K562 (cell line): ENCODE data around the gene NIPAL4. TPM values are rescaled to one million over a fixed set of nuclear protein-coding genes. Genes with fewer than 3 reads are reported as not detected.

Experiments used
- ATAC-seq: fragments of 200-7000 bp; cut with Tn5 transposase; 3 replicates; pipeline ENCODE4 v1.9.1; 2020; ENCODE audit warnings: moderate library complexity
- BruUV-seq: library from RNA; stranded (reverse); fragments of 400-500 nt; replicated peaks from 2 replicates; lab custom pipeline; 2021; lab: Mats Ljungman, UMichigan
- CTCF ChIA-PET: fragments of 300-600 bp; formaldehyde crosslinking; extraction: SDS; loops from one replicate; lab custom pipeline; 2021; ENCODE audit warnings: low intra/inter-chr PET ratio; lab: Yijun Ruan, JAX
- POLR2A ChIA-PET: fragments of 300-600, 350-650 bp; sonication (Branson Sonifier 250); formaldehyde crosslinking; extraction: SDS; loops from one replicate; lab custom pipeline; 2021; ENCODE audit warnings: antibody characterized with exemption, inconsistent platforms; lab: Yijun Ruan, JAX
- DNase-seq, 4 experiments: peaks; one replicate each; pipeline versions ENCODE4 v3.0.0 to v3.0.0-alpha.2; 2011 to 2018; ENCODE audit warnings: low spot score in 3 of 4, mixed read lengths in 3 of 4; ENCODE audit errors: extremely low read depth in 1 of 4
- FAIRE-seq: peaks from 2 replicates; lab custom pipeline; 2011; peaks lifted over from hg19 to GRCh38; lab: Jason Lieb, UNC
- H2AFZ ChIP-seq: 2 replicates; pipeline ENCODE4 v1.6.0; 2011; ENCODE audit warnings: low read depth, low read length, control low read depth, inconsistent platforms
- H3K27ac ChIP-seq: fragments of 200-600 bp; 3 replicates; pipeline ENCODE4 v1.8.0; 2011; ENCODE audit warnings: low read depth, mild to moderate bottlenecking, control low read depth, inconsistent platforms, low read length, moderate library complexity, mixed read lengths; ENCODE audit errors: extremely low read depth
- H3K27me3 ChIP-seq, 2 experiments: fragments of 300-600 bp in 1 of 2; 2 replicates in 1 of 2; 3 replicates in 1 of 2; pipeline versions ENCODE4 v1.6.0 to v1.8.0; 2011; ENCODE audit warnings: inconsistent platforms in 2 of 2, low read length in 2 of 2, mild to moderate bottlenecking in 1 of 2, mixed read lengths in 1 of 2, moderate library complexity in 1 of 2; ENCODE audit not compliant: control insufficient read depth in 2 of 2, insufficient read depth in 2 of 2
- H3K36me3 ChIP-seq: fragments of 300-600 bp; 3 replicates; pipeline ENCODE4 v1.8.0; 2011; ENCODE audit warnings: mild to moderate bottlenecking, low read length, inconsistent platforms; ENCODE audit not compliant: control insufficient read depth, insufficient read depth
- H3K4me1 ChIP-seq, 2 experiments: fragments of 200-600 bp in 1 of 2; replicated peaks in 1 of 2; 2 replicates in 1 of 2; 3 replicates in 1 of 2; pipeline versions ENCODE4 v1.5.1 to v1.8.0; 2011; ENCODE audit warnings: inconsistent platforms in 2 of 2, low read length in 2 of 2, mild to moderate bottlenecking in 1 of 2, mixed read lengths in 1 of 2, moderate library complexity in 1 of 2; ENCODE audit not compliant: control insufficient read depth in 2 of 2, insufficient read depth in 2 of 2
- H3K4me2 ChIP-seq: 2 replicates; pipeline ENCODE4 v1.6.1; 2011; ENCODE audit warnings: low read length, control low read depth, inconsistent platforms, mixed read lengths; ENCODE audit not compliant: insufficient read depth
- H3K4me3 ChIP-seq: fragments of 200-600 bp; sonication (generic), shearing (Covaris generic); 2 replicates; pipeline ENCODE4 v1.5.1; 2016; ENCODE audit warnings: control low read depth, inconsistent platforms
- H3K79me2 ChIP-seq: fragments of 200-600 bp; 3 replicates; pipeline ENCODE4 v1.8.0; 2011; ENCODE audit warnings: low read length, inconsistent platforms; ENCODE audit not compliant: control insufficient read depth, insufficient read depth
- H3K9ac ChIP-seq, 2 experiments: 2 replicates each; pipeline versions ENCODE4 v1.6.0 to v1.6.1; 2011; ENCODE audit warnings: low read depth in 2 of 2, low read length in 2 of 2, control low read depth in 1 of 2, inconsistent platforms in 1 of 2, mild to moderate bottlenecking in 1 of 2, mixed read lengths in 1 of 2; ENCODE audit not compliant: insufficient read depth in 1 of 2
- H3K9me1 ChIP-seq: one replicate; pipeline ENCODE4 v1.6.0; 2011; ENCODE audit warnings: inconsistent platforms, mild to moderate bottlenecking, low read length, moderate library complexity; ENCODE audit not compliant: control insufficient read depth, insufficient read depth
- H3K9me3 ChIP-seq: replicated peaks from 2 replicates; pipeline ENCODE4 v1.5.1; 2011; ENCODE audit warnings: low read depth, low read length, inconsistent platforms; ENCODE audit not compliant: control insufficient read depth, insufficient read depth
- H4K20me1 ChIP-seq: replicated peaks from 2 replicates; pipeline ENCODE4 v1.6.1; 2011; ENCODE audit warnings: low read length, inconsistent platforms, mixed read lengths; ENCODE audit not compliant: control insufficient read depth, insufficient read depth
- BDP1 ChIP-seq: IDR thresholded peaks from 3 replicates; pipeline ENCODE4 v1.6.1; 2011; ENCODE audit not compliant: insufficient read length, insufficient read depth
- GATA2 ChIP-seq: sonication (generic); formaldehyde crosslinking; IDR thresholded peaks from 2 replicates; pipeline ENCODE4 v1.4.0; 2020; ENCODE audit warnings: mild to moderate bottlenecking, missing genetic modification reagents
- IFI16 ChIP-seq: fragments of 250-450 bp; sonication (Bioruptor Pico); IDR thresholded peaks from 2 replicates; pipeline ENCODE4 v2.1.2; 2022; ENCODE audit warnings: mild to moderate bottlenecking, inconsistent platforms
- NR2C2 ChIP-seq, 2 experiments: fragments of 200-800 bp in 1 of 2; sonication (Bioruptor generic) in 1 of 2; sonication (generic) in 1 of 2; formaldehyde crosslinking in 1 of 2; IDR thresholded peaks; 2 replicates each; pipeline versions ENCODE4 v1.6.1 to v1.8.0; 2016 to 2022; ENCODE audit warnings: mild to moderate bottlenecking in 1 of 2, missing compliant biosample characterization in 1 of 2, missing genetic modification characterization in 1 of 2, missing genetic modification reagents in 1 of 2
- PTBP1 ChIP-seq: fragments of 200-400 bp; formaldehyde crosslinking; IDR thresholded peaks from 2 replicates; pipeline ENCODE4 v1.6.1; 2017; ENCODE audit warnings: low read depth, low read length
- U2AF1 ChIP-seq: fragments of 200-400 bp; formaldehyde crosslinking; optimal IDR thresholded peaks from 2 replicates; pipeline ENCODE3; 2017; ENCODE audit warnings: mild to moderate bottlenecking, low read depth, low read length, moderate library complexity
- ZNF143 ChIP-seq: sonication (generic); formaldehyde crosslinking; IDR thresholded peaks from 2 replicates; pipeline ENCODE4 v1.9.0; 2022; ENCODE audit warnings: mild to moderate bottlenecking, missing genetic modification reagents
- ZNF224 ChIP-seq: sonication (generic); formaldehyde crosslinking; IDR thresholded peaks from 2 replicates; pipeline ENCODE4 v1.8.0; 2022; ENCODE audit warnings: mild to moderate bottlenecking, missing genetic modification reagents
- WGBS: fragments of 100-300 bp; shearing (Covaris generic); methylation state at CpG from one replicate; pipeline ENCODE4 v1.1.6; 2016; ENCODE audit warnings: low coverage, mixed read lengths; ENCODE audit not compliant: insufficient coverage; ENCODE audit errors: missing lambda C conversion rate; 5-methylcytosine and 5-hydroxymethylcytosine counted together
- in situ Hi-C: fragments of 300-500 bp; cut with MboI; formaldehyde crosslinking; loops from 4 replicates; pipeline ENCODE4 v1.15.0; 2018; ENCODE audit warnings: inconsistent platforms, mixed read lengths
- intact Hi-C: fragments of 100-400 bp; cut with micrococcal nuclease; formaldehyde crosslinking; loops from 2 replicates; pipeline ENCODE4 v1.14.2; 2022
- polyA plus RNA-seq, 8 experiments: library from polyadenylated mRNA; depleted of rRNA in 4 of 8; stranded (reverse) in 5 of 8; unstranded in 3 of 8; fragments of >200 nt; fragmentation: Nextera tagmentation in 2 of 8; fragmentation: Illumina TruSeq in 1 of 8; extraction: Ambion mirVana in 2 of 8; extraction: Trizol in 1 of 8; gene quantifications; 2 replicates each; pipeline versions ENCODE4 v1.2.1 to v1.2.3, GENCODE V29; 2011 to 2014; ENCODE audit warnings: inconsistent platforms in 1 of 8, missing spikeins in 1 of 8
- total RNA-seq, 7 experiments: library from RNA; depleted of rRNA in 6 of 7; stranded (reverse); fragments of >200 nt in 6 of 7; fragmentation: Illumina TruSeq in 2 of 7; extraction: Trizol in 2 of 7; gene quantifications; 2 replicates each; pipeline versions ENCODE4 v1.2.1 to v1.2.3, GENCODE V29; 2011 to 2021; ENCODE audit warnings: low replicate concordance in 1 of 7
- TF ChIP-seq, protein P1 (sequence below): fragments of 450-650 bp; IDR thresholded peaks from 2 replicates; pipeline ENCODE4 v1.6.1; 2018; ENCODE audit warnings: mild to moderate bottlenecking, low read depth; ENCODE audit not compliant: partially characterized antibody
- TF ChIP-seq, protein P2 (sequence below): sonication (generic); formaldehyde crosslinking; IDR thresholded peaks from 2 replicates; pipeline ENCODE4 v1.8.0; 2022; ENCODE audit warnings: missing genetic modification reagents, mild to moderate bottlenecking, moderate library complexity, borderline replicate concordance
- TF ChIP-seq, protein P3 (sequence below): fragments of 450-650 bp; IDR thresholded peaks from 2 replicates; pipeline ENCODE4 v1.6.1; 2016; ENCODE audit warnings: missing biosample characterization, missing genetic modification characterization
- TF ChIP-seq, protein P4 (sequence below): IDR thresholded peaks from 3 replicates; pipeline ENCODE4 v1.6.1; 2011; ENCODE audit warnings: borderline replicate concordance, mild to moderate bottlenecking, moderate library complexity; ENCODE audit not compliant: insufficient read length; ENCODE audit errors: extremely low read depth
- TF ChIP-seq, protein P5 (sequence below): fragments of 450-650 bp; formaldehyde crosslinking; IDR thresholded peaks from 2 replicates; pipeline ENCODE4 v1.4.0; 2022; ENCODE audit warnings: mild to moderate bottlenecking, moderate library complexity

NIPAL4 gene
- total and polyA plus RNA-seq, 9 of the 15 experiments (the other 6 are each of a cell fraction or from before 2014, with no cell fraction given) = not detected

DNA sequence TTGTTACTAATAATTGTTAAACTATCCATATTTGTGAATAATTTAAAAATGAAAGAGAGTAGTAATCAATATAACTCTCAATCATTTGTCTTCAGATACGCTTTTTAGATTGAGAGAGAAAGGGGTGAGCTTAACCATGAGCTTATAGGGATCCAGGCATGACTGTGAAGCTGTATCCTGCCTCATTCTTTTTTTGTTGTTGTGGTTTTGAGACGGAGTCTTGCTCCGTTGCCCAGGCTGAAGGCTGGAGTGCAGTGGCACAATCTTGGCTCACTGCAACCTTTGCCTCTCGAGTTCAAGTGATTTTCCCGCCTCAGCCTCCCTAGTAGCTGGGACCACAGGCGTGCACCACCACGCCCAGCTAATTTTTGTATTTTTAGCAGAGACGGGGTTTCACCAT is 44.0 kb downstream of the NIPAL4 start (continued):
- TF ChIP-seq, protein P1, sequence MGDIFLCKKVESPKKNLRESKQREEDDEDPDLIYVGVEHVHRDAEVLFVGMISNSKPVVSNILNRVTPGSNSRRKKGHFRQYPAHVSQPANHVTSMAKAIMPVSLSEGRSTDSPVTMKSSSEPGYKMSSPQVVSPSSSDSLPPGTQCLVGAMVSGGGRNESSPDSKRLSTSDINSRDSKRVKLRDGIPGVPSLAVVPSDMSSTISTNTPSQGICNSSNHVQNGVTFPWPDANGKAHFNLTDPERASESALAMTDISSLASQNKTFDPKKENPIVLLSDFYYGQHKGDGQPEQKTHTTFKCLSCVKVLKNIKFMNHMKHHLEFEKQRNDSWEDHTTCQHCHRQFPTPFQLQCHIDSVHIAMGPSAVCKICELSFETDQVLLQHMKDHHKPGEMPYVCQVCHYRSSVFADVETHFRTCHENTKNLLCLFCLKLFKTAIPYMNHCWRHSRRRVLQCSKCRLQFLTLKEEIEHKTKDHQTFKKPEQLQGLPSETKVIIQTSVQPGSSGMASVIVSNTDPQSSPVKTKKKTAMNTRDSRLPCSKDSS = no peak
- TF ChIP-seq, protein P2, sequence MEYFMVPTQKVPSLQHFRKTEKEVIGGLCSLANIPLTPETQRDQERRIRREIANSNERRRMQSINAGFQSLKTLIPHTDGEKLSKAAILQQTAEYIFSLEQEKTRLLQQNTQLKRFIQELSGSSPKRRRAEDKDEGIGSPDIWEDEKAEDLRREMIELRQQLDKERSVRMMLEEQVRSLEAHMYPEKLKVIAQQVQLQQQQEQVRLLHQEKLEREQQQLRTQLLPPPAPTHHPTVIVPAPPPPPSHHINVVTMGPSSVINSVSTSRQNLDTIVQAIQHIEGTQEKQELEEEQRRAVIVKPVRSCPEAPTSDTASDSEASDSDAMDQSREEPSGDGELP (CRISPR knock-in tag) = no peak
- no peak for TF ChIP-seq BDP1
- no peak for TF ChIP-seq GATA2 (CRISPR knock-in tag)
- no peak for TF ChIP-seq ZNF224 (CRISPR knock-in tag)
- TF ChIP-seq, all 486 proteins: peak for 0

DNA sequence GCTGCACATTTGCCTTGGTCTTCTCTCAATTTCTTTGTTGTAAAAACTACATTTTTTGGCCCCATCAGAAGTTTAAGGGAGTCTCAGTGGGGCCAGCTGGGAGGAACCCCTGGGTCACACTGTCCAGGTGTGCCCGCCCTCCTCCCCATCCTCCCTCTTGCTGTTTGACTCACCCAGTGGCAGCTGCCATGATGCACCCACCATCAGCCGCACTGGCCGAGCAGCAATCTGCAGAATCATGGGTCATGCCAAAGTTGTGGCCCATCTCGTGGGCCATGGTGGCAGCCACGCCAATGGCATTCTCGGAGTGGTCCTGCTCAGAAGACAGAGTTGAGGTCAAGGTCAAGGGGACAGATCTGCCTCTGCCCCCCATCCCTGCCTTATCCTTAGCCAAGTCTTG is 45.5 kb downstream of the NIPAL4 start:
- Histone ChIP-seq H3K36me3 (no peaks in the 10 kb centered on the region), H3K9me1 (no peaks in the 10 kb centered on the region), H3K9me3 (no peaks in the 10 kb centered on the region), H3K79me2 (no peaks in the 10 kb centered on the region), H2AFZ (no peak overlapping the region), H3K4me1 (no peaks in the 10 kb centered on the region), H3K9ac (no peak overlapping the region; a peak in 1 of 4 replicates), H3K4me2 (no peak overlapping the region), H3K27me3 (peaks cover 0 to 7% of the 10 kb centered on the region in 2 experiments; a peak in 1 of 5 replicates), H3K27ac (no peak overlapping the region), H3K4me3 (no peak overlapping the region), H4K20me1 (no peaks in the 10 kb centered on the region)
- no peak for DNase-seq
- ChIA-PET CTCF (no interaction called here), POLR2A (no interaction called here)
- FAIRE-seq = no peak
- 30% methylated on average over 6 of the region's 6 CpGs for WGBS
- no TSS peak for BruUV-seq
- no peak for ATAC-seq
- in situ Hi-C loops = no loop called here
- intact Hi-C loops = no loop called here
- TF ChIP-seq PTBP1 = no peak
- no peak for TF ChIP-seq U2AF1
- no peak for TF ChIP-seq NR2C2 (CRISPR knock-in tag; IDR thresholded peaks at IDR 0.05)
- TF ChIP-seq NR2C2 (tag; IDR thresholded peaks at IDR 0.05) = no peak
- TF ChIP-seq, protein P3, sequence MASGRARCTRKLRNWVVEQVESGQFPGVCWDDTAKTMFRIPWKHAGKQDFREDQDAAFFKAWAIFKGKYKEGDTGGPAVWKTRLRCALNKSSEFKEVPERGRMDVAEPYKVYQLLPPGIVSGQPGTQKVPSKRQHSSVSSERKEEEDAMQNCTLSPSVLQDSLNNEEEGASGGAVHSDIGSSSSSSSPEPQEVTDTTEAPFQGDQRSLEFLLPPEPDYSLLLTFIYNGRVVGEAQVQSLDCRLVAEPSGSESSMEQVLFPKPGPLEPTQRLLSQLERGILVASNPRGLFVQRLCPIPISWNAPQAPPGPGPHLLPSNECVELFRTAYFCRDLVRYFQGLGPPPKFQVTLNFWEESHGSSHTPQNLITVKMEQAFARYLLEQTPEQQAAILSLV (tag) = no peak
- no peak for TF ChIP-seq ZNF143 (CRISPR knock-in tag)
- no peak for TF ChIP-seq IFI16 (CRISPR knock-in tag)
- TF ChIP-seq, protein P4, sequence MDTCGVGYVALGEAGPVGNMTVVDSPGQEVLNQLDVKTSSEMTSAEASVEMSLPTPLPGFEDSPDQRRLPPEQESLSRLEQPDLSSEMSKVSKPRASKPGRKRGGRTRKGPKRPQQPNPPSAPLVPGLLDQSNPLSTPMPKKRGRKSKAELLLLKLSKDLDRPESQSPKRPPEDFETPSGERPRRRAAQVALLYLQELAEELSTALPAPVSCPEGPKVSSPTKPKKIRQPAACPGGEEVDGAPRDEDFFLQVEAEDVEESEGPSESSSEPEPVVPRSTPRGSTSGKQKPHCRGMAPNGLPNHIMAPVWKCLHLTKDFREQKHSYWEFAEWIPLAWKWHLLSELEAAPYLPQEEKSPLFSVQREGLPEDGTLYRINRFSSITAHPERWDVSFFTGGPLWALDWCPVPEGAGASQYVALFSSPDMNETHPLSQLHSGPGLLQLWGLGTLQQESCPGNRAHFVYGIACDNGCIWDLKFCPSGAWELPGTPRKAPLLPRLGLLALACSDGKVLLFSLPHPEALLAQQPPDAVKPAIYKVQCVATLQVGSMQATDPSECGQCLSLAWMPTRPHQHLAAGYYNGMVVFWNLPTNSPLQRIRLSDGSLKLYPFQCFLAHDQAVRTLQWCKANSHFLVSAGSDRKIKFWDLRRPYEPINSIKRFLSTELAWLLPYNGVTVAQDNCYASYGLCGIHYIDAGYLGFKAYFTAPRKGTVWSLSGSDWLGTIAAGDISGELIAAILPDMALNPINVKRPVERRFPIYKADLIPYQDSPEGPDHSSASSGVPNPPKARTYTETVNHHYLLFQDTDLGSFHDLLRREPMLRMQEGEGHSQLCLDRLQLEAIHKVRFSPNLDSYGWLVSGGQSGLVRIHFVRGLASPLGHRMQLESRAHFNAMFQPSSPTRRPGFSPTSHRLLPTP = no peak
- TF ChIP-seq, protein P5, sequence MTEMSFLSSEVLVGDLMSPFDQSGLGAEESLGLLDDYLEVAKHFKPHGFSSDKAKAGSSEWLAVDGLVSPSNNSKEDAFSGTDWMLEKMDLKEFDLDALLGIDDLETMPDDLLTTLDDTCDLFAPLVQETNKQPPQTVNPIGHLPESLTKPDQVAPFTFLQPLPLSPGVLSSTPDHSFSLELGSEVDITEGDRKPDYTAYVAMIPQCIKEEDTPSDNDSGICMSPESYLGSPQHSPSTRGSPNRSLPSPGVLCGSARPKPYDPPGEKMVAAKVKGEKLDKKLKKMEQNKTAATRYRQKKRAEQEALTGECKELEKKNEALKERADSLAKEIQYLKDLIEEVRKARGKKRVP (CRISPR knock-in tag) = no peak
